NCI-H2196 treated with DMSO at 0.1 percent for 48 hours (cell line): ENCODE results near the gene PLPP7.

ENCODE experiments used
- DNase-seq: peaks from one replicate; lab custom pipeline; 2025; ENCODE audit not compliant: unreplicated experiment; lab: John Stamatoyannopoulos, UW

PLPP7 gene

DNA sequence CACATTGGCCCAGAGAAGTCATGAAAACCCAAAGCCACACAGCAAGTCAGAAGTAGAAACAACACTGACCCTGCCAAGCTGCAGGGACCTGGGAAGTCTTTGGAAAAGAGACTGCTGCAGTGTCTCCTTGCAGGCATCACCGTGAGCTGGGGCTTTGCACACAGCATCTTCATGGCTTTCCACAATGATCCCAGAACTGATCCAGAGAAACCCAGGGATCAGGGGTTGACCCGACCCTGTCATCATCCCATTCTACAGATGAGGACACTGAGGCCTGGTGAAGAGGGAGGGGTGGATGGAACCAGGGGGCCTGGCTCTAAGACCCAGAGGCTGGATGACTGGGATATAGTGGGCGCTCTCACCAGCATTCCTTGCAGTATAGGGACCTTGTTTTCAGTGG lies 8.9 kb upstream of the PLPP7 start:
- no peak for DNase-seq

DNA sequence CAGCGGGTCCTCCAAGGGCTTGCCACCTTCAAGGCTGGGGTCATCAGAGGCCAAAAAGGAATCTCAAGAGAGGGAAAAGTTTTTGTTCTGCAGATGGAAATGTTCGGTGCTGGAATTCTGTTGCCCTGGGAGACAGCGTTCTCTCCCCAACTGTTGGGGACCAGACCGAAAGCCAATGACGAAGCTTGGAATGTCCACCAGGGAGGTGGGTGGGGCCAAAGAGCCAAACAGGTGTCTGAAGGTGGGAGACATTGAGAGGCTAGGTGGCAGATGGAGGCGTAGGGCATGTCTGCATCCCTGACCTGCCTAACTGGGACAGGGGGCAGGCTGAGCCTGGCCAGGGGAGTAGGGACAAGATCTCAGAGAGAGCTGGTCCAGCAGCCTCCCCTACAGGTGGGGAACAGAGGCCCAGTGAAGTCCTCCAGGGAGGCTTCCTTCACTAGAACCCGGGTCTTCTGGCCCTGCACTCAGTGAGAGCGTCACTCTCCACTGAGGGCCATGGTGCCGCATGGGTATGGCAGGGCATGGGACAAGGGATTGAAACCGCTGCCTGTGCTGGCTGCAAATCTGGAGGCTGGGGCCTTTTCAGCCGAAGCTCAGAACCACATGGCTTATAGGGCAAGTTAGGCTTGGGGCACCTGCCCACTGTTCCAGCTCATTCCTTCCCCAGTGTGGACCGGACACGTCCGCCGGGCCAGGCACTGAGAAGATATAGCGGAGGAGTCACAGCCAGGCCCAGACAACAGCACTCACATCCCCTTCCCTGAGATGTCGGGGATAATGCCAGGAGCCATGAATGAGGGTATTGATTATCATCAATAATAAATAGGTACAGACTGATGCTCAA lies 8.2 kb upstream of the PLPP7 start:
- no peak for DNase-seq

DNA sequence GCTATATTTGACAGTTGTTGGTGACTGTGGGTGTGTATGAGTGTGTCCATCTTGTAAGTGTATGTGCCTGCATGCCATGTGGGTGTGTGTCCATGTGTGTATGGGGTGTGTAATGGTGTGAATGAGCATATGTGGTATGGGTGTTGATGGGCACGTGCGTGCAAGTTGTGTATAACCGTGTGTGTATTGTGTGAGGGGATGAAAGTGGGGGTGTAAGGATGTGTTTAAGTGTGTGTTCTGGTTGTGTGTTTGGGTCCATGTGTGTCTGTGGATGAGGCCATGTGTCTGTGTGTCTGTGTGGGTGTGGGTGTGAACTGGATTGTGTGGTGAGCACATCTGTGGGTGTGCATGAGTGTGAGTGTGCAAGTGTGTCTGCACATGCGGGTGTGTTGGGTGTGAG lies 7.3 kb upstream of the PLPP7 start:
- DNase-seq = no peak

DNA sequence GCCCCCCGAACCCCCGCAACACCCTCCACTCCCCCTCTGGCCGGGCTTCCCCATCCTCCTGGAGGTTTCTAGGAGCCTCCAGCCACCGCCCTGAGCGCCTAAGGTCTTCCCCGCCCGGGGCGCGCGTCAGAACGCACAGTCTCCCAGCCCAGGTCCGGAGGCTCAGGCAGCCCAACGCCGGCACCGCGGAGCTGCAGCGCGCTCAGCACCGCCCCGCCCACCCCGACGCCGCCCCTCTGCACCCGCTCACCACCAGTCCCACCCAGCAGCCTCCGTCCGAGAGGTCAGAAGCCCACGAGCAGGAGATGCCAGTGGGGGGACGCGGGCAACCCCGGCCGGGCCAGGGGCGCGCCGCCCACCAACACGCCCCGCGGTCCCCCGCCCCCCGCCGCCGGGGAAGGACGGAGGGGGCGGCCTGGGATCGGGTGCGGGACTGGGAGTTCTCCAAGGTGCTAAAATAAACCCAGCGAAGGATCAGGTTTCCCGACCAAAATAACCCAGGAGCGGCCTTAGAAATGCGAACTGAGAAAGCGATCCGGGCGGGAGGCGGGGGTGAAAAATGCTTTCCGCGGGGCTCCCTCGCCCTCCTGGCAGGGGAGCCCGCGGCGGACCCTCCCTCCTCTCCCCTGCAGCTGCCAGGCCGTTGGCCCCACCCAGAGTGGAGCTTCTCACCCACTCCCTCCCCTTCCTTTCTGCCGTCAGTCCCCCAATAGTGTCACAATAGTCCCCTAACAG lies 6.7 kb upstream of the PLPP7 start:
- DNase-seq = no peak

DNA sequence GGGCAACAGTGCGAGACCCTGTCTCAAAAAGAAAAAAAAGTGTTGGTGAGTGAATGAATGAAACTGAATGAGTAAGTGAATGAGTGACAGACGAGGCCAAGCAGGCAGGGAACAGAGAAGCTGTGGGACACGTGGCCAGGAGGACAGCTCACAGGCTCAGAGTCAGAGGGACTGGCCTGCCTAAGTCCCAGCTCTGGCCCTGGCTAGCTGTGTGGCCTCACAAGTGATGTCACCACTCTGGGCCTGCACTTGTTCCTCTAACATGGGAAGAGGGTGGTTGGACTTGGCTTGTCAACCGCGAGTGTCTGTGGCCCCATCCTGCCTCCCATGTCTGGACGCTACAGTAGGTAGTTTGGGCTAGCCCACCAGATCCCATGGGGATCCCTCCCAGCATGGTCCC lies 4.7 kb upstream of the PLPP7 start:
- DNase-seq = no peak

DNA sequence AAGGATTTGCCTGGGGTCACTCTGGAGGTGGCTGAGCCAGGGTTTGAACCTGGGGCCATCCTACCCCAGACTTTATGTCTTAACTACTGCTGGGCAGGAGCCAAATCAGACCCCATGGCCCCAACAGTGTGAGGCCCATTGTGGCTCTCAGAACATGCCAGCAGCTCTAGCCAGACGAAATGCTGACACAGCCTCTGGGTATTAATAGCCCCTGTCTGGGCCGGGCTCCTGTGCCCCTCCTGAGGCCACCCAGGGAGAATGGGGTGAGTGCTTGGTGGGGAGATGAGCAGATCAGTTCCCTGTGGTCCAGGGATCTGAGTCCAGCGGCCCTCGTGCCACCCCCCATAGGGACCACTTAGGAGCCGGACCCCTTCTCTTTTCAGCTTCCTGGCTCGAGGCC lies 2.2 kb upstream of the PLPP7 start:
- DNase-seq = no peak

DNA sequence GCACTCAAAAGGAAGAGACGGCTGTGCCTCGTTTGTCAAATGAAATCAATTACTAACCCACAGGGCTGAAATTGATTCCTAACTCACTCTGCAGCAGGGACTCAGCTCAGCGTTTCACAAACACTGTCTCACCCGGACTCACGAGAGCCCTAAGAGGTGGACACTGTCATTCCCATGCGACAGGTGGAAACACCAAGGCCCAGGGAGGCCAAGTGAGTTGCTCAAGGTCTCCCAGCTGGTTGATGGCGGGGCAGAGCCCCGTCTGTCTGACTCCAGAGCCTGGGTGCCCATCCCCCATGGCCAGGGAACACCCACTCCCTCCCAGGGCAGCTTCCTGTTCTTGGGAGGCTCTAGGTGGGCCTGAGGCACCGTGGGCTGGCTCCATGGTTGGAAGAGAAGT lies 1.3 kb upstream of the PLPP7 start:
- DNase-seq = no peak

DNA sequence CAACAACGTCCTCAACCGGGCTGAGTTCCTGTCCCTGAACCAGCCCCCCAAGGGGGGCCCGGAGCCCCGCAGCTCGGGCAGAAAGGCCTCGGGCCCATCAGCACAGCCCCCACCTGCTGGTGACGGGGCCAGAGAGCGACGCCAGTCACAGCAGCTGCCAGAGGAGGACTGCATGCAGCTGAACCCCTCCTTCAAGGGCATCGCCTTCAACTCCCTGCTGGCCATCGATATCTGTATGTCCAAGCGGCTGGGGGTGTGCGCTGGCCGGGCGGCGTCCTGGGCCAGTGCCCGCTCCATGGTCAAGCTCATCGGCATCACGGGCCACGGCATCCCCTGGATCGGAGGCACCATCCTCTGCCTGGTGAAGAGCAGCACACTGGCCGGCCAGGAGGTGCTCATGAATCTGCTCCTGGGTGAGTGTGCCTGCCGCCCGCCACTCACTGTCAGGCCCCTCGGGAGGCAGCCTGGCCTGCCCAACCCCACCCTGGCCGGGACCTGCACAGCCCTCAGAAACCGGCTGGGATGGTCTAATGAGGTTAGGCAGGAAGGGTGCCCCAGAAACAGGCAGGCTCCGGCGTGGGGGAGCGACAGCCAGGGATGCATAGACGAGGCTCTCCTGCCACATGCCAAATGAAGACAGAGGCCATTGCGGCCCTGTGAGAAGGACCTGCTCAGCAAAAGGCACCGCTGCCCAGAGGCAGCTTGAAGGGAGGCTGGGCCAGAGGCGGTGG lies 678 bp downstream of the PLPP7 start:
- DNase-seq = no peak

DNA sequence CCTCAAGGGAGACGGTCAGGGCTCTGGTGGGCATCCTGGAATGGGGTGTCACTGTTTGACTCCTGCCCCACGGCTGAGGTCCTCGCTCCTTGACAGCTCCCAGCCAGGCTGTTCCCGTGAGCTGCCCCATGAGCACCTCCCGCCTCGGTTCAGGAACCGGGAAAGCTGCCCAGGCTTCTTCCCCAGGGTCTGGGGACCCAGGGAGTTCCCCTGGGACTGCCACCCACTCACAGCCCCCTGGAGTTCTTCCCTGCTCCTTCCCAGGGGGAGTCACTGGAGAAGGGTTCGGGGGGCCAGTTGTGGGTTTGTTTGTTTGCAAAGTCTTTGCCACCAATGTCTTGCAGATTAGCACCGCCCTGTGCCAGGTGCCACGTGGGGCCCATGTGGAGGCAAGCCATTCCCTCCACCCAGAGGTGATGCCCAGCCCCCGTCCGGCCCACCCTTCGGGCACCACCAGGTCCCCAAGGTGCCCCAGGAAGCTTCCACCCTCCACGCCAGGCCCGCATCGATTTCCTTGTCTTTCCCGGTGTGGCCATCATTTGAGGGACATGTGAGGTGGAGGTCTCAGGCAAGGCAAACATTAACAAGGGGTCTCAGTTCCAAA lies 1.3 kb downstream of the PLPP7 start:
- DNase-seq = no peak

DNA sequence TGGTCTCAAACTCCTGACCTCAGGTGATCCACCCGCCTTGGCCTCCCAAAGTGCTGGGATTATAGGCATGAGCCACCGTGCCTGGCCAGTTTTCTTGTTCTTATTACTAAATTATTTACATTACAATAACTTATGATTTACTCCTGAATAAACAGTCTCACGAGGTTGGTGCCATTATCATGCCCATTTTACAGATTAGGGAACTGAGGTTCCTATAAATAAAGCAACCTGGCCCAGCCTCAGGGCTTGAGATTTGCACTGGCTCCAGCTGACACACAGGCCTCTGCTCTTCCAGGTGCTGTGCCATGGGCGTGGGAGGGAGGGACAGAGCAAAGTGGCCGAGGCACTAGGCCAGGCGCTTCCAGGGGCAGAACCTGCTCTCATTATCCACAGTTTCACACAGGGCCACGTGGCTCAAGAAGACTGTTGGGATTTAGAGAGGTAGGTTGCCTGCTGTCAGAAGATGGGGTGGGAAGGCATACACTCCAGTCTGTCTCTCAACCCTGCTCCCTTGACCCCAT lies 2.3 kb downstream of the PLPP7 start:
- DNase-seq = no peak

DNA sequence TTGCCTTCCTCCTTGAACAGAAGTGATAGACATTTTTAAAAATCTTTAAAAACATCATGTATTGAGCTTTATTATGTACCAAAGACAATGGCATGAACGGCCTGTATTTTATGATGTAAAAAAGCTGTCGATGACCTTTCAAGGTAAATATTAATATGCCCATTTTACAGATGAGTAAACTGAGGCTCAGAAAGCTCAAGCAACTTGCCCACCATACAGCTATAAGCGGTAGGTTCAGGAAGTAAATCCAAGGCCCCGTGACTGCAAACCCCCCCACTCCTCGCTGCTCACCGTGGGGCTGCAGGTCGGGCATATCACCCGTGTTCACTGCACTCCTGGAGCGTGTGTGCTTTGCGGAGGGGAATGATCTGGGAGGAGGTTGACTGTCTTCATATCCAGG lies 3.4 kb downstream of the PLPP7 start:
- no peak for DNase-seq

DNA sequence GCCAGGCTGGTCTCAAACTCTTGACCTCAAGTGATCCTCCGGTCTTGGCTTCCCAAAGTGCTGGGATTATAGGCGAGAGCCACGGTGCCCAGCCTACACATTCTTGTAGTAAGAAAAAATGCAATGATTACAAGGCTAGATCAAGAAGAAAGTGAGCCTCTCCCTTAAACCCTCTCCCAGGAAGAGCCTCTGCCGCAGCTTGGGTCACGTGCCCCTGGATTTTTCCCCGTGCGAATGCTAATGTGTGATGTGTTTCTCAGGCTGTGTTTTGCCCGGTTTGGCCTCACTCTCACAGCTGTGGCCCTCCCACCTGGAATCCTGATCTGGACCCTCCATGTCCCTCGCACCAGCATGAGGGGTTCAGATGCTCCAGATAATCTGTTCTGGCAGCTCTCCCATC lies 6.9 kb downstream of the PLPP7 start:
- DNase-seq = no peak

DNA sequence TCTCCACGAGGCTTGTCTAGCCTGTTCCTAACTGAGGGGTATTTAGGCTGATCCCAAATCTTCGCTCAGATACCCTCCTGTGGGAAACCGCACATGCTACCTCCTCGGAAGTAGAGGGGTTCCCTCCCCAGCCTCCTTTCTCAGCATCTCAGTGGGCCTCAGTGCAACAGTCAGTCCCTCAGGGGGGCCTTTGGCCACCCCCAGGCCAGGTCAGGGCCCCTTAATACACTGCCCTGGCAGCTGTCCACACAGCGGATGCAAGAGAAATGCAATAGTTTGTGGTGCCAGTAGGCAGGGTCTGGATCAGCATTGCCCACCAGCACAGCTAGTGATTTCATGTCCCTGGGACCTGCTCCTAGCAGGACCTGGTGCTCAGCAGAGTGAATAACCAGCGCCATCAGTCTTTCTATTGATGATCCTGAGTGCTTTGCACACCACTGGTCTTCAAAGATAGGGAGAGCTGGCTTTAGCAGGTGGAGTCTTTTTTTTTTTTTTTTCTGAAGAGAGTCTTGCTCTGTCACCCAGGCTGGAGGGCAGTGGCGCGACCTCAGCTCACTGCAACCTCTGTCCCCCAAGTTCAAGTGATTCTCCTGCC lies 7.5 kb downstream of the PLPP7 start:
- DNase-seq = no peak

DNA sequence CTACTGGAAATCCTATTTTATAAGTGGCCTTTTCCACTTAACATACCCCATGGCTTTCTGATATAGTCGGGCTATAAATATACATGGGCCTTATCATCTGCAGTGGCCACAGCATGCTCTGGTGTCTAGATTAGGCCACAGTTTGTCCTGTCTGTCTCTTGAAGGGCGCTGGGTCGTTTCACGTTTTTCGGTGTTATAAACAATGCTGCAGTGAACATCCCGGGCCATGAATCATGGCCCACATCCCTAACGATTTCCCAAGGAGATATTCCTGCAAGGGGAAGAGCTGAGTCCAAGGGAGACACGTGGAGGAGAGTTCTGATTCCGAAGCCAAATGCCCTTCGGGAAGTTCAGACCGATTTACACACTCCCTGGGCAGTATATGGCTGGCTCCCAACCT lies 8.4 kb downstream of the PLPP7 start:
- no peak for DNase-seq

DNA sequence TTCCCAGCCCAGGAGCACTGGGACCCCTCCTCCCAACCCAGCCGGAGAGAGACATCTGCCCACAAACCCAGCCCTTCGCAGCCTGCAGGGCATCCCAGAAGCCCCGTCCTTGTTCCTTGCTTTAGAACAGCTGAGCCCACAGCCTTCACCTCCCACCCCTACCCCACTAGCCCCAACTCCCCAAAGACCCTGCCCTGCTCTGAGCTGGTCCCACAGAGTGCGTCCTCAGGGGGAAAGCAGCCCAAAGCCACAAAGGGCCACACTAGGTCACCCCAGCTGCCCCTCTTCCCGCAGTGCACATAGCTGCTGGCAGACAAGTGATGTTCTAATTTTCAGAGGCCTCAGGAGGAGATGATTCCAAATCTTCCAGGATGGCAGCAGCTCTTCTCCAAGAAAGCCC lies 8.8 kb downstream of the PLPP7 start:
- no peak for DNase-seq

DNA sequence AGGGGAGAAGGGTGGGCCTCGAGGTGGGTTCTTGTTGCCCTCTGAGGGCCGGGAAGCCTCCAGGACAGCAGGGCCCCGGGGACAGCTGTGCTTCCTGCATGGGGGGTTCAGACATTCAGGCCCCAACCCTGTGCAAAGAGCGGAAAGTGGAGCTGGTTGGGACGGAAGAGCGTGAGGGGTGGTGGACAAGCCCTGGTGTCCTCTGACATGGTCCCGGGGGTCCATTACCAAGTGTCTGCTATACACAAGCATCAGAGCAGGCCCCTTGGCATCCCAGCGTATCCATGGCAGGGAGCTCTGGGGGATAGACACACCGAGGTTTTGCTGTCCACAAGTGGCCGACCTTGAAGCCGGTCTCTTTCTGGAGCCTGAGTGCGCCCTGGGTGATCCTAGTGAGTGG lies 9.3 kb downstream of the PLPP7 start:
- no peak for DNase-seq

DNA sequence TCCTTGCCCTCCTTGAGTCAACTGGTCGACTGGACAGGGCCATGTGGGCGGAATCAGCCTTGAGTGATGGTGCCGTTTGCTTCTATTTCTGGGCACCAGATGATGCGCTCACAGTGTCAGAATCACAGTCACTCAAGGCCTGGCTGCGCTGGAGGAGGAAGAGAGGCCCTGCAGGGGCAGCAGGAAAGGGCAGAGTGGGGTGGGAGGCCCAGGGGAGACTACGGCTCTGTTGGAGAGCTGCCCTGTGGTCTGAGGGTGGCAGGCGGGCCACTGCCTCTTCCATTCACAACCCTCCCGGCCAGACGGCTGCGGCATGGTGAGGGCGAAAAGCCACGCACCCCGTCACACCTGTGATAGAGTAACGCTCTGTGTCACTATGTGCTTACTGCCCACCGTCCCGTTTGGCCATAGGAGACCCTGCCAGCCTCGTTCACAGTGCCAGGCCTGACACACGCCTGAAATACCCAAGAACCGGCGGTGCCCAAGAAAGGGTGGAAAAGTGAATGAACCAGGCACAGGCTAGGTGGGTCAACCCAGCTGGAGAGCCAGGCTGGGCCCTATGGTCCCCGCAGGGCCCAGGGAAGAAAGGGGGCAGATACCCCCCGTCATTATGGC lies 9.9 kb downstream of the PLPP7 start:
- DNase-seq = no peak

DNA sequence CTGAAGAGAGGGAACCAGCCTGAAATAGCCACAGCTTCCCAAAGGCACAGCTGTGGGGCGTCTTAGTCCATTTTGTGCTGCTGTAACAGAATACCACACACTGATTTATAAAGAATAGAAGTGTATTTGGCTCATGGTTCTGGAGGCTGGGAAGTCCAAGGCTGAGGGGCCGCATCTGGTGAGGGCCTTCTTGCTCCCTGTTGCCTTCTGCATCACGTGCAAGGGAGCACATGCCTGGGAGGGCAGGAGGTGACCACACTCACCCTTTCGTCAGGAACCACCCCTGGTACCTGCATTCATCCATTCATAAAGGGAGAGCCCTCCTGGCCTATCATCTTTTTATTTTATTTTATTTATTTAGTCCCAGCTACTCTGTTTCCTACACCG lies 10.4 kb downstream of the PLPP7 start:
- no peak for DNase-seq

DNA sequence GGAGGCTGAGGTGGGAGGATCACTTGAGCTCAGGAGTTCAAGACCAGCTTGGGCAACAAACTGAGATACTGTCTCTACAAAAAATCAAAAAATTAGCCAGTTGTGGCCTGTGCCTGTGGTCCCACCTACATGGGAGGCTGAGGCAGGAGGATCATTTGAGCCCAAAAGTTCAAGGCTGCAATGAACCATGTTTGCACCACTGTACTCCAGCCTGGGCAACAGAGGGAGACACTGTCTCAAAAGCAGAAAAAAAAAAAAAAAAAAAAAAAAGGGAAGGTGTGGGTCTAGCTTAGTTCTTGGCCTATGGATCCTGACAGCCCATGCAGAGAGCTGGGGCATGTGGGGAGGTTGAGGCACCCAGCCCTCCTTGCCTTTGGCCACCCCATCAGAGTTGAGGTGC lies 10.9 kb downstream of the PLPP7 start:
- DNase-seq = no peak

DNA sequence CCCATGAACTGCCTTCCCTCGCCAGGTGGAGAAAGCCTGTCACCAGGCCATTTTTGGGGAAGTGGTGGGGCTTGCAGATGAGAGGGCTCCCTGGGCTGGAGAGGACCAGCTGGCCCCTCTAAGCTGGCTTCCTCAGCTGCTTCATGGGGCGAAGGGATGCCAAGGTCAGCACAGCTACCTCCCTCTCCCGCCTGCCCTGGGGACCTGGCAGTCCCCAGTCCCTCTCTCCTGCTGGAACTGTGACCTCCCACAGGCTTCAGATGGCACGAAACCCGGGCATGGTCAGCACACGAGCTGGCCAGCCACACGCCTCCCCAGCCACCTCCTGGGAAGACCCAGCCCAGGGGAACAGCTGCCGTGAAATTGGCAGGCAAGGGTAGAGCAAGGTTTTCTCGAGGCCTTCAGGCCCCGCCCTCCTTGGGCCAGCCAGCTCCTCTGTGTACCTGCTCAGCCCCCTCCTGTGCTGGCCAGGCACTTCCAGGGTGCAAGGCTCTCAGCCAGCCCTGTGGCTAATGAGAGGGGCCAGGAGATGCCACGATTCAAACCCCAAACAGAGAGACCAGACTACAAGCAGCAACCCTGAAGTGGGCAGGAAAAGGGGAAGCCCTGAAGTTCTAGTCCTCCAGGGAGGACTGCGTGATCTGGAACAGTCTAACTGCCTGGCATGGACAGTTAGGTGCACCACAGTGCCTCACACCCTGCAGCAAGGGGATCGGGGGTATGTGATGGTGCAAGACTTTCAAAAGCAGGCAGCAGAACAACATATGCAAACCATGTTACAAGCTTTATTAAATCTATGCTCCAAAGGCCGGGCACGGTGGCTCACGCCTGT lies 12.9 kb downstream of the PLPP7 start:
- DNase-seq = peak; percentile 26
